HEK293 (cell line): ENCODE data around the gene NFE2L1.

ENCODE experiments used
- BCL11A ChIP-seq: fragments of 450-650 bp; formaldehyde crosslinking; IDR thresholded peaks from 2 replicates; pipeline ENCODE4 v1.5.1; 2016; ENCODE audit warnings: low read depth, missing biosample characterization, missing genetic modification characterization
- KLF10 ChIP-seq: fragments of 450-650 bp; IDR thresholded peaks from 2 replicates; pipeline ENCODE4 v1.5.1; 2018; ENCODE audit warnings: missing biosample characterization, mild to moderate bottlenecking, missing genetic modification characterization
- KLF7 ChIP-seq: fragments of 450-650 bp; formaldehyde crosslinking; IDR thresholded peaks from 2 replicates; pipeline ENCODE4 v1.5.1; 2016; ENCODE audit warnings: missing biosample characterization, missing genetic modification characterization, borderline replicate concordance
- PRDM1 ChIP-seq: fragments of 450-650 bp; formaldehyde crosslinking; IDR thresholded peaks from 2 replicates; pipeline ENCODE4; 2016; ENCODE audit warnings: missing biosample characterization, missing genetic modification characterization
- RBAK ChIP-seq: fragments of 450-650 bp; formaldehyde crosslinking; IDR thresholded peaks from 2 replicates; pipeline ENCODE4 v1.5.1; 2016; ENCODE audit warnings: missing biosample characterization, missing genetic modification characterization
- SP2 ChIP-seq: fragments of 450-650 bp; formaldehyde crosslinking; IDR thresholded peaks from 2 replicates; pipeline ENCODE4 v1.5.1; 2016; ENCODE audit warnings: missing biosample characterization, missing genetic modification characterization
- YY1 ChIP-seq: fragments of 450-650 bp; formaldehyde crosslinking; IDR thresholded peaks from 2 replicates; pipeline ENCODE4 v1.5.1; 2018; ENCODE audit warnings: missing biosample characterization, missing genetic modification characterization
- YY2 ChIP-seq: fragments of 450-650 bp; formaldehyde crosslinking; IDR thresholded peaks from 2 replicates; pipeline ENCODE4 v1.5.1; 2016; ENCODE audit warnings: missing biosample characterization, missing genetic modification characterization
- ZEB2 ChIP-seq: fragments of 450-650 bp; formaldehyde crosslinking; IDR thresholded peaks from 2 replicates; pipeline ENCODE4 v1.5.1; 2016; ENCODE audit warnings: missing biosample characterization, missing genetic modification characterization
- ZFP69B ChIP-seq: fragments of 450-650 bp; formaldehyde crosslinking; IDR thresholded peaks from 2 replicates; pipeline ENCODE4 v1.5.1; 2016; ENCODE audit warnings: missing biosample characterization, missing genetic modification characterization
- ZNF133 ChIP-seq: fragments of 450-650 bp; formaldehyde crosslinking; IDR thresholded peaks from 2 replicates; pipeline ENCODE4 v1.5.1; 2016; ENCODE audit warnings: missing biosample characterization, missing genetic modification characterization
- ZNF146 ChIP-seq: fragments of 450-650 bp; formaldehyde crosslinking; IDR thresholded peaks from 2 replicates; pipeline ENCODE4 v1.5.1; 2016; ENCODE audit warnings: missing biosample characterization, missing genetic modification characterization
- ZNF175 ChIP-seq: fragments of 450-650 bp; formaldehyde crosslinking; IDR thresholded peaks from 2 replicates; pipeline ENCODE4 v1.5.1; 2016; ENCODE audit warnings: missing biosample characterization, missing genetic modification characterization
- ZNF2 ChIP-seq: fragments of 450-650 bp; formaldehyde crosslinking; IDR thresholded peaks from 2 replicates; pipeline ENCODE4 v1.5.1; 2016; ENCODE audit warnings: missing biosample characterization, missing genetic modification characterization
- ZNF341 ChIP-seq: fragments of 450-650 bp; formaldehyde crosslinking; IDR thresholded peaks from 2 replicates; pipeline ENCODE4; 2016; ENCODE audit warnings: low read depth, missing biosample characterization, missing genetic modification characterization
- ZNF350 ChIP-seq: fragments of 450-650 bp; formaldehyde crosslinking; IDR thresholded peaks from 2 replicates; pipeline ENCODE4 v1.5.0; 2017; ENCODE audit warnings: missing biosample characterization, mild to moderate bottlenecking, missing genetic modification characterization
- ZNF37A ChIP-seq: fragments of 450-650 bp; IDR thresholded peaks from 2 replicates; pipeline ENCODE4 v1.5.1; 2018; ENCODE audit warnings: missing biosample characterization, missing genetic modification characterization
- ZNF394 ChIP-seq: fragments of 450-650 bp; formaldehyde crosslinking; IDR thresholded peaks from 2 replicates; pipeline ENCODE4 v1.5.1; 2016; ENCODE audit warnings: missing biosample characterization, missing genetic modification characterization, mild to moderate bottlenecking, moderate library complexity, borderline replicate concordance
- ZNF426 ChIP-seq: fragments of 450-650 bp; formaldehyde crosslinking; IDR thresholded peaks from 2 replicates; pipeline ENCODE4 v1.5.1; 2017; ENCODE audit warnings: missing biosample characterization, missing genetic modification characterization, mild to moderate bottlenecking, inconsistent platforms, moderate library complexity
- ZNF548 ChIP-seq: fragments of 450-650 bp; formaldehyde crosslinking; IDR thresholded peaks from 2 replicates; pipeline ENCODE4 v1.5.1; 2016; ENCODE audit warnings: missing biosample characterization, missing genetic modification characterization
- ZNF585B ChIP-seq: fragments of 450-650 bp; formaldehyde crosslinking; IDR thresholded peaks from 2 replicates; pipeline ENCODE4 v1.5.1; 2016; ENCODE audit warnings: missing biosample characterization, missing genetic modification characterization
- ZNF76 ChIP-seq: fragments of 450-650 bp; formaldehyde crosslinking; IDR thresholded peaks from 2 replicates; pipeline ENCODE4; 2016; ENCODE audit warnings: low read depth, missing biosample characterization, missing genetic modification characterization, borderline replicate concordance
- ZNF792 ChIP-seq: fragments of 450-650 bp; formaldehyde crosslinking; IDR thresholded peaks from 2 replicates; pipeline ENCODE4 v1.5.1; 2016; ENCODE audit warnings: missing biosample characterization, missing genetic modification characterization
- TF ChIP-seq, protein P1 (sequence below): fragments of 450-650 bp; formaldehyde crosslinking; conservative IDR thresholded peaks from 2 replicates; pipeline ENCODE4 v1.5.1; 2016; ENCODE audit warnings: low read depth, missing biosample characterization, missing genetic modification characterization
- TF ChIP-seq, protein P2 (sequence below): fragments of 450-650 bp; formaldehyde crosslinking; IDR thresholded peaks from 2 replicates; pipeline ENCODE4 v1.5.1; 2016; ENCODE audit warnings: missing biosample characterization, missing genetic modification characterization
- TF ChIP-seq, protein P3 (sequence below): fragments of 450-650 bp; formaldehyde crosslinking; IDR thresholded peaks from 2 replicates; pipeline ENCODE4 v1.5.1; 2016; ENCODE audit warnings: missing biosample characterization, missing genetic modification characterization
- TF ChIP-seq, protein P4 (sequence below): fragments of 450-650 bp; formaldehyde crosslinking; IDR thresholded peaks from 2 replicates; pipeline ENCODE4 v1.5.1; 2016; ENCODE audit warnings: missing biosample characterization, missing genetic modification characterization

Gene NFE2L1

DNA sequence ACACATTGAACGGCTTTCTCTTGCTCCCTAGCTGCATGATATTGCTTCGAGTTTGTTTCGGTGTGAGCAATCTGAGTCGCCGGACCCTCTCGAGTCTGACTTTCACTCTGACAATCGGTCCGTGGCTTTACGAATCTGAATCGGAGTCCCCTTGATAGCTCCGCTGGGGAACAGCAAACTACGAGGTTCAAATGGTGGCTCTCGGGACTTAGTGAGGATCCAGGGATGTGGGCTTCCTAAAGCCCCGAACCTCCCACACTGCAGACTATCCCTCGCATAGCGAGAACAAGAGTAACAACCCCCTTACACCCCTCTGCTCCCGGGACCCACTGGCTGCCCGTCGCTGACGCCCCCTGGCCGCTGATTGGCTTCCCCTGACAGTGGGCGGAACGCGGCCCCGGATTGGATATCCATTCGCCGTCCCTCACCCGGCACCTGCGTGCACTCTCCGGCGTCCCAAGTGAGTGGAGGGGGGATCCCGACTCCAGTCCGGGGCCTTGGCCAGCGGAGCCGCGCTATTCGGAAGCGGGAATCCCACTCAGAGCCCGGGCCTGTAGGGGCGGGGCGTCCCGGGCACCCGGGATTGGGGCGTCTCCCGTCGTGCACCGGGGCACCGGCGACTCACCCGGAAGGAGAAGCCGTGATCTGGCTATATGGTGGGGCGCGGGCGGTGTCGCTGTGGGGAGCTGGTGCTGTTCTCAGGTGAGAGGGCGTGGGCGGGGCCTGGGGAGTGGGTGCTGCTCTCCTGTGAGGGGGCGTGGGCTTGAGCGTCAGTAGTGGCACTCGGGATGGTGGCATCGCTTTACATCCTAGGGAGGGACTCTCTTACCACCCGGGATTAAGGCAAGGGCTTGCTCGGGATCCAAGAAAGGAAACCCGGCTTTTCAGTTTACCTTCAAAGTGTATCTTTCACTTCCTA lies 59.2 kb downstream of the NFE2L1 start, which contains the start of gene SNX11 (continued):
- TF ChIP-seq ZNF133 (tag by site-specific recombination) = no peak
- no peak for TF ChIP-seq ZNF585B
- TF ChIP-seq ZNF76 = peak; percentile 93
- peak; percentile 94 for TF ChIP-seq ZEB2 (tag by site-specific recombination)
- TF ChIP-seq YY1 = 0 out of 2 replicates have a peak, but pooled peaks have one; percentile 22
- TF ChIP-seq, protein P1, sequence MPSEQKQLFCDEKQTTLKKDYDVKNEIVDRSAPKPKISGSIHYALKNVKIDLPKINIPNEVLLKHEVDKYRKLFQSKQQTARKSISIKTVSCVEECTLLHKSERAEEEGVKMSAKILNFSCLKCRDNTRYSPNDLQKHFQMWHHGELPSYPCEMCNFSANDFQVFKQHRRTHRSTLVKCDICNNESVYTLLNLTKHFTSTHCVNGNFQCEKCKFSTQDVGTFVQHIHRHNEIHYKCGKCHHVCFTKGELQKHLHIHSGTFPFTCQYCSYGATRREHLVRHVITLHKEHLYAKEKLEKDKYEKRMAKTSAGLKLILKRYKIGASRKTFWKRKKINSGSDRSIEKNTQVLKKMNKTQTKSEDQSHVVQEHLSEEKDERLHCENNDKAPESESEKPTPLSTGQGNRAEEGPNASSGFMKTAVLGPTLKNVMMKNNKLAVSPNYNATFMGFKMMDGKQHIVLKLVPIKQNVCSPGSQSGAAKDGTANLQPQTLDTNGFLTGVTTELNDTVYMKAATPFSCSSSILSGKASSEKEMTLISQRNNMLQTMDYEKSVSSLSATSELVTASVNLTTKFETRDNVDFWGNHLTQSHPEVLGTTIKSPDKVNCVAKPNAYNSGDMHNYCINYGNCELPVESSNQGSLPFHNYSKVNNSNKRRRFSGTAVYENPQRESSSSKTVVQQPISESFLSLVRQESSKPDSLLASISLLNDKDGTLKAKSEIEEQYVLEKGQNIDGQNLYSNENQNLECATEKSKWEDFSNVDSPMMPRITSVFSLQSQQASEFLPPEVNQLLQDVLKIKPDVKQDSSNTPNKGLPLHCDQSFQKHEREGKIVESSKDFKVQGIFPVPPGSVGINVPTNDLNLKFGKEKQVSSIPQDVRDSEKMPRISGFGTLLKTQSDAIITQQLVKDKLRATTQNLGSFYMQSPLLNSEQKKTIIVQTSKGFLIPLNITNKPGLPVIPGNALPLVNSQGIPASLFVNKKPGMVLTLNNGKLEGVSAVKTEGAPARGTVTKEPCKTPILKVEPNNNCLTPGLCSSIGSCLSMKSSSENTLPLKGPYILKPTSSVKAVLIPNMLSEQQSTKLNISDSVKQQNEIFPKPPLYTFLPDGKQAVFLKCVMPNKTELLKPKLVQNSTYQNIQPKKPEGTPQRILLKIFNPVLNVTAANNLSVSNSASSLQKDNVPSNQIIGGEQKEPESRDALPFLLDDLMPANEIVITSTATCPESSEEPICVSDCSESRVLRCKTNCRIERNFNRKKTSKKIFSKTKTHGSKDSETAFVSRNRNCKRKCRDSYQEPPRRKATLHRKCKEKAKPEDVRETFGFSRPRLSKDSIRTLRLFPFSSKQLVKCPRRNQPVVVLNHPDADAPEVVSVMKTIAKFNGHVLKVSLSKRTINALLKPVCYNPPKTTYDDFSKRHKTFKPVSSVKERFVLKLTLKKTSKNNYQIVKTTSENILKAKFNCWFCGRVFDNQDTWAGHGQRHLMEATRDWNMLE = peak; percentile 85
- TF ChIP-seq KLF10 (tag by site-specific recombination) = peak; percentile 66; the same call in 1 of the 2 replicates
- TF ChIP-seq, protein P2, sequence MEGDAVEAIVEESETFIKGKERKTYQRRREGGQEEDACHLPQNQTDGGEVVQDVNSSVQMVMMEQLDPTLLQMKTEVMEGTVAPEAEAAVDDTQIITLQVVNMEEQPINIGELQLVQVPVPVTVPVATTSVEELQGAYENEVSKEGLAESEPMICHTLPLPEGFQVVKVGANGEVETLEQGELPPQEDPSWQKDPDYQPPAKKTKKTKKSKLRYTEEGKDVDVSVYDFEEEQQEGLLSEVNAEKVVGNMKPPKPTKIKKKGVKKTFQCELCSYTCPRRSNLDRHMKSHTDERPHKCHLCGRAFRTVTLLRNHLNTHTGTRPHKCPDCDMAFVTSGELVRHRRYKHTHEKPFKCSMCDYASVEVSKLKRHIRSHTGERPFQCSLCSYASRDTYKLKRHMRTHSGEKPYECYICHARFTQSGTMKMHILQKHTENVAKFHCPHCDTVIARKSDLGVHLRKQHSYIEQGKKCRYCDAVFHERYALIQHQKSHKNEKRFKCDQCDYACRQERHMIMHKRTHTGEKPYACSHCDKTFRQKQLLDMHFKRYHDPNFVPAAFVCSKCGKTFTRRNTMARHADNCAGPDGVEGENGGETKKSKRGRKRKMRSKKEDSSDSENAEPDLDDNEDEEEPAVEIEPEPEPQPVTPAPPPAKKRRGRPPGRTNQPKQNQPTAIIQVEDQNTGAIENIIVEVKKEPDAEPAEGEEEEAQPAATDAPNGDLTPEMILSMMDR (tag by site-specific recombination) = peak; percentile 76; the same call in 1 of the 2 replicates
- TF ChIP-seq KLF7 (tag by site-specific recombination) = peak; percentile 83; the same call in 1 of the 2 replicates
- peak; percentile 97 for TF ChIP-seq SP2 (tag by site-specific recombination)
- no peak for TF ChIP-seq ZNF426 (tag by site-specific recombination)
- TF ChIP-seq, protein P3, sequence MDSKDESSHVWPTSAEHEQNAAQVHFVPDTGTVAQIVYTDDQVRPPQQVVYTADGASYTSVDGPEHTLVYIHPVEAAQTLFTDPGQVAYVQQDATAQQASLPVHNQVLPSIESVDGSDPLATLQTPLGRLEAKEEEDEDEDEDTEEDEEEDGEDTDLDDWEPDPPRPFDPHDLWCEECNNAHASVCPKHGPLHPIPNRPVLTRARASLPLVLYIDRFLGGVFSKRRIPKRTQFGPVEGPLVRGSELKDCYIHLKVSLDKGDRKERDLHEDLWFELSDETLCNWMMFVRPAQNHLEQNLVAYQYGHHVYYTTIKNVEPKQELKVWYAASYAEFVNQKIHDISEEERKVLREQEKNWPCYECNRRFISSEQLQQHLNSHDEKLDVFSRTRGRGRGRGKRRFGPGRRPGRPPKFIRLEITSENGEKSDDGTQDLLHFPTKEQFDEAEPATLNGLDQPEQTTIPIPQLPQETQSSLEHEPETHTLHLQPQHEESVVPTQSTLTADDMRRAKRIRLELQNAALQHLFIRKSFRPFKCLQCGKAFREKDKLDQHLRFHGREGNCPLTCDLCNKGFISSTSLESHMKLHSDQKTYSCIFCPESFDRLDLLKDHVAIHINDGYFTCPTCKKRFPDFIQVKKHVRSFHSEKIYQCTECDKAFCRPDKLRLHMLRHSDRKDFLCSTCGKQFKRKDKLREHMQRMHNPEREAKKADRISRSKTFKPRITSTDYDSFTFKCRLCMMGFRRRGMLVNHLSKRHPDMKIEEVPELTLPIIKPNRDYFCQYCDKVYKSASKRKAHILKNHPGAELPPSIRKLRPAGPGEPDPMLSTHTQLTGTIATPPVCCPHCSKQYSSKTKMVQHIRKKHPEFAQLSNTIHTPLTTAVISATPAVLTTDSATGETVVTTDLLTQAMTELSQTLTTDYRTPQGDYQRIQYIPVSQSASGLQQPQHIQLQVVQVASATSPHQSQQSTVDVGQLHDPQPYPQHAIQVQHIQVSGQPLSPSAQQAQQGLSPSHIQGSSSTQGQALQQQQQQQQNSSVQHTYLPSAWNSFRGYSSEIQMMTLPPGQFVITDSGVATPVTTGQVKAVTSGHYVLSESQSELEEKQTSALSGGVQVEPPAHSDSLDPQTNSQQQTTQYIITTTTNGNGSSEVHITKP (tag by site-specific recombination) = peak; percentile 97
- no peak for TF ChIP-seq ZNF37A (tag by site-specific recombination)
- no peak for TF ChIP-seq PRDM1 (tag by site-specific recombination)
- TF ChIP-seq YY2 (tag by site-specific recombination) = no peak
- TF ChIP-seq ZFP69B (tag by site-specific recombination) = peak; percentile 95
- peak; percentile 71; the same call in 1 of the 2 replicates for TF ChIP-seq ZNF394 (tag by site-specific recombination)
- no peak for TF ChIP-seq RBAK (tag by site-specific recombination)
- no peak for TF ChIP-seq BCL11A (tag by site-specific recombination)
- TF ChIP-seq, protein P4, sequence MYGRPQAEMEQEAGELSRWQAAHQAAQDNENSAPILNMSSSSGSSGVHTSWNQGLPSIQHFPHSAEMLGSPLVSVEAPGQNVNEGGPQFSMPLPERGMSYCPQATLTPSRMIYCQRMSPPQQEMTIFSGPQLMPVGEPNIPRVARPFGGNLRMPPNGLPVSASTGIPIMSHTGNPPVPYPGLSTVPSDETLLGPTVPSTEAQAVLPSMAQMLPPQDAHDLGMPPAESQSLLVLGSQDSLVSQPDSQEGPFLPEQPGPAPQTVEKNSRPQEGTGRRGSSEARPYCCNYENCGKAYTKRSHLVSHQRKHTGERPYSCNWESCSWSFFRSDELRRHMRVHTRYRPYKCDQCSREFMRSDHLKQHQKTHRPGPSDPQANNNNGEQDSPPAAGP (tag by site-specific recombination) = no peak
- no peak for TF ChIP-seq ZNF175 (tag by site-specific recombination)
- peak; percentile 80 for TF ChIP-seq ZNF341 (tag by site-specific recombination)
- TF ChIP-seq ZNF146 = no peak
- TF ChIP-seq ZNF548 (tag by site-specific recombination) = no peak
- TF ChIP-seq ZNF350 (tag by site-specific recombination) = no peak
- TF ChIP-seq ZNF792 (tag by site-specific recombination) = no peak
- no peak for TF ChIP-seq ZNF2 (tag by site-specific recombination)
